SK-N-MC (cell line): ENCODE data around the gene PSMA6.
"Not testable (repeated sequence)": the region's sequence is repeated elsewhere in the genome, so short reads cannot be mapped to it uniquely, and the experiment has no call there.

Experiments used
- EZH2 ChIP-seq: fragments of 200-600 bp; sonication (generic); IDR thresholded peaks from one replicate; pipeline ENCODE4 v1.6.1; 2017; ENCODE audit warnings: antibody characterized with exemption
- FOXP2 ChIP-seq: optimal IDR thresholded peaks from 2 replicates; pipeline ENCODE3; 2011; ENCODE audit warnings: mild to moderate bottlenecking, moderate library complexity; ENCODE audit not compliant: insufficient read depth; ENCODE audit errors: extremely low read length, control extremely low read depth
- POLR2AphosphoS5 ChIP-seq: IDR thresholded peaks from 2 replicates; pipeline ENCODE4 v1.6.1; 2012; ENCODE audit warnings: mild to moderate bottlenecking, low read depth, low read length, borderline replicate concordance

GRCh38 chr14:35301334-35301733 is 9.2 kb downstream of the PSMA6 start:
- TF ChIP-seq POLR2AphosphoS5, EZH2, FOXP2: not testable (repeated sequence)
